Upper lobe of left lung (tissue), 4 donors: ENCODE data around the gene SCARB1.

Experiments
- CTCF ChIP-seq, 6 experiments: fragments of 450-650 bp in 4 of 6; fragments of 200-600 bp in 2 of 6; sonication (generic) in 2 of 6; IDR thresholded peaks; one replicate each; pipeline ENCODE4 v1.5.1; 2016 to 2019; ENCODE audit warnings: antibody characterized with exemption in 6 of 6
- EP300 ChIP-seq, 4 donors: sonication (generic); formaldehyde crosslinking; IDR thresholded peaks; one replicate each; pipeline ENCODE4 v1.5.1; 2017; ENCODE audit warnings: antibody characterized with exemption in 4 of 4, control low read depth in 2 of 4
- POLR2A ChIP-seq, 4 donors: fragments of 450-650 bp; IDR thresholded peaks; one replicate each; pipeline ENCODE4 v1.5.1; 2016 to 2017; ENCODE audit warnings: antibody characterized with exemption in 4 of 4, mild to moderate bottlenecking in 2 of 4
- POLR2AphosphoS5 ChIP-seq, 2 donors: sonication (generic); formaldehyde crosslinking; IDR thresholded peaks; one replicate each; pipeline ENCODE4 v1.5.1; 2017; ENCODE audit warnings: antibody characterized with exemption in 2 of 2

GRCh38 chr12:124750149-124750656, 113.5 kb downstream of the SCARB1 start:
- no peak for TF ChIP-seq CTCF (IDR thresholded peaks at IDR 0.05)
- TF ChIP-seq POLR2AphosphoS5 (IDR thresholded peaks at IDR 0.05): no peak
- no peak for TF ChIP-seq POLR2A (IDR thresholded peaks at IDR 0.05)
- no peak for TF ChIP-seq EP300 (IDR thresholded peaks at IDR 0.05)
